ENCODE measurements around the gene SERPINB1. TPM values are rescaled to one million over a fixed set of nuclear protein-coding genes. Genes with fewer than 3 reads are reported as not detected.

Gene SERPINB1
- total and polyA plus RNA-seq, 10 of the 15 experiments (the other 5 are each of a cell fraction or from before 2014, with no cell fraction given), result 0.45 to 2.4 (median 0.83) TPM

Small RNA genes within 50 kb of the gene (microRNA-seq; reads per million reads assigned to microRNA genes)
- gene MIR4645, result 4.3 reads per million, percentile 26 among the genes with 10 or more reads in this experiment

Small RNA genes within 50 kb of the gene (small RNA-seq; reads per million reads assigned to genes)
- 2.2 reads per million, percentile 65 among the genes with 10 or more reads in this experiment for gene MIR4645

Other genes starting within 250 kb of the SERPINB1 start
- gene MYLK4, start 90.9 kb downstream of the SERPINB1 start, total RNA-seq (2014; rRNA removed), result under 0.01 TPM in 2 replicates
- 0.04 and 0.09 TPM in 2 replicates for gene MYLK4, start 90.9 kb downstream of the SERPINB1 start, total RNA-seq (2014; rRNA removed; fragmentation: Illumina TruSeq; extraction: Trizol)
- 0.05 TPM in 2 replicates for gene MYLK4, start 90.9 kb downstream of the SERPINB1 start, total RNA-seq (2021)
- 0.05 and 0.06 TPM in 2 replicates for gene MYLK4, start 90.9 kb downstream of the SERPINB1 start, polyA plus RNA-seq (2011; rRNA removed)
- gene MYLK4, start 90.9 kb downstream of the SERPINB1 start, polyA plus RNA-seq (2014; fragmentation: Illumina TruSeq; extraction: Trizol), result 0.06 and 0.11 TPM in 2 replicates
- gene MYLK4, start 90.9 kb downstream of the SERPINB1 start, polyA plus RNA-seq (2014; fragmentation: Nextera tagmentation; extraction: Ambion mirVana), result under 1 TPM; under 0.01 to 0.05 TPM
- gene MYLK4, start 90.9 kb downstream of the SERPINB1 start, polyA plus RNA-seq (2014; rRNA removed), result 0.03 and 0.09 TPM in 2 replicates
- under 1 TPM in 1 of 2 experiments, not detected in 1; 0.09 TPM for gene MYLK4, start 90.9 kb downstream of the SERPINB1 start, polyA plus RNA-seq (2016; fragmentation: Nextera tagmentation; extraction: Ambion mirVana)
- 26.2 and 29.6 TPM in 2 replicates for gene WRNIP1, start 76.5 kb downstream of the SERPINB1 start, total RNA-seq (2014; rRNA removed)
- gene WRNIP1, start 76.5 kb downstream of the SERPINB1 start, total RNA-seq (2014; rRNA removed; fragmentation: Illumina TruSeq; extraction: Trizol), result 23.1 and 23.5 TPM in 2 replicates
- 24.9 and 25.1 TPM in 2 replicates for gene WRNIP1, start 76.5 kb downstream of the SERPINB1 start, total RNA-seq (2021)
- 25.0 and 30.5 TPM in 2 replicates for gene WRNIP1, start 76.5 kb downstream of the SERPINB1 start, polyA plus RNA-seq (2011; rRNA removed)
- gene WRNIP1, start 76.5 kb downstream of the SERPINB1 start, polyA plus RNA-seq (2014; fragmentation: Illumina TruSeq; extraction: Trizol), result 17.8 and 30.2 TPM in 2 replicates
- 10 to 100 TPM in 1 of 2 experiments, 1 to 10 TPM in 1; 9.3 to 13.6 TPM for gene WRNIP1, start 76.5 kb downstream of the SERPINB1 start, polyA plus RNA-seq (2014; fragmentation: Nextera tagmentation; extraction: Ambion mirVana)
- gene WRNIP1, start 76.5 kb downstream of the SERPINB1 start, polyA plus RNA-seq (2014; rRNA removed), result 28.2 and 29.8 TPM in 2 replicates
- gene WRNIP1, start 76.5 kb downstream of the SERPINB1 start, polyA plus RNA-seq (2016; fragmentation: Nextera tagmentation; extraction: Ambion mirVana), result 10 to 100 TPM; 13.1 to 14.2 TPM
- 4.7 and 5.6 TPM in 2 replicates for gene SERPINB9, start 61.4 kb upstream of the SERPINB1 start, total RNA-seq (2014; rRNA removed)
- 5.4 and 5.5 TPM in 2 replicates for gene SERPINB9, start 61.4 kb upstream of the SERPINB1 start, total RNA-seq (2014; rRNA removed; fragmentation: Illumina TruSeq; extraction: Trizol)
- 5.8 and 6.1 TPM in 2 replicates for gene SERPINB9, start 61.4 kb upstream of the SERPINB1 start, total RNA-seq (2021)
- 133 and 141 TPM in 2 replicates for gene SERPINB9, start 61.4 kb upstream of the SERPINB1 start, polyA plus RNA-seq (2011; rRNA removed)
- 6.7 and 7.3 TPM in 2 replicates for gene SERPINB9, start 61.4 kb upstream of the SERPINB1 start, polyA plus RNA-seq (2014; fragmentation: Illumina TruSeq; extraction: Trizol)
- 1 to 10 TPM; 2.0 to 3.7 TPM for gene SERPINB9, start 61.4 kb upstream of the SERPINB1 start, polyA plus RNA-seq (2014; fragmentation: Nextera tagmentation; extraction: Ambion mirVana)
- 3.8 and 5.9 TPM in 2 replicates for gene SERPINB9, start 61.4 kb upstream of the SERPINB1 start, polyA plus RNA-seq (2014; rRNA removed)
- gene SERPINB9, start 61.4 kb upstream of the SERPINB1 start, polyA plus RNA-seq (2016; fragmentation: Nextera tagmentation; extraction: Ambion mirVana), result 1 to 10 TPM; 4.1 to 4.2 TPM
- 0.54 and 0.68 TPM in 2 replicates for gene SERPINB6, start 129.7 kb upstream of the SERPINB1 start, total RNA-seq (2014; rRNA removed)
- 0.49 and 0.88 TPM in 2 replicates for gene SERPINB6, start 129.7 kb upstream of the SERPINB1 start, total RNA-seq (2014; rRNA removed; fragmentation: Illumina TruSeq; extraction: Trizol)
- gene SERPINB6, start 129.7 kb upstream of the SERPINB1 start, total RNA-seq (2021), result 0.66 and 1.2 TPM in 2 replicates
- 0.14 TPM in 1 of 2 replicates, not detected in the other for gene SERPINB6, start 129.7 kb upstream of the SERPINB1 start, polyA plus RNA-seq (2011; rRNA removed)
- gene SERPINB6, start 129.7 kb upstream of the SERPINB1 start, polyA plus RNA-seq (2014; fragmentation: Illumina TruSeq; extraction: Trizol), result 0.68 and 0.98 TPM in 2 replicates
- 1 to 10 TPM; 1.4 to 2.2 TPM for gene SERPINB6, start 129.7 kb upstream of the SERPINB1 start, polyA plus RNA-seq (2014; fragmentation: Nextera tagmentation; extraction: Ambion mirVana)
- 0.45 and 0.58 TPM in 2 replicates for gene SERPINB6, start 129.7 kb upstream of the SERPINB1 start, polyA plus RNA-seq (2014; rRNA removed)
- under 1 TPM; 0.37 to 0.39 TPM for gene SERPINB6, start 129.7 kb upstream of the SERPINB1 start, polyA plus RNA-seq (2016; fragmentation: Nextera tagmentation; extraction: Ambion mirVana)
- gene NQO2, start 158.0 kb upstream of the SERPINB1 start, total RNA-seq (2014; rRNA removed), result 0.68 and 0.76 TPM in 2 replicates
- gene NQO2, start 158.0 kb upstream of the SERPINB1 start, total RNA-seq (2014; rRNA removed; fragmentation: Illumina TruSeq; extraction: Trizol), result 0.64 and 0.81 TPM in 2 replicates
- 1.3 and 2.2 TPM in 2 replicates for gene NQO2, start 158.0 kb upstream of the SERPINB1 start, total RNA-seq (2021)
- gene NQO2, start 158.0 kb upstream of the SERPINB1 start, polyA plus RNA-seq (2011; rRNA removed), result 0.73 and 1.1 TPM in 2 replicates
- 0.29 and 0.79 TPM in 2 replicates for gene NQO2, start 158.0 kb upstream of the SERPINB1 start, polyA plus RNA-seq (2014; fragmentation: Illumina TruSeq; extraction: Trizol)
- gene NQO2, start 158.0 kb upstream of the SERPINB1 start, polyA plus RNA-seq (2014; fragmentation: Nextera tagmentation; extraction: Ambion mirVana), result under 1 TPM; 0.55 to 0.66 TPM
- 0.76 and 1.2 TPM in 2 replicates for gene NQO2, start 158.0 kb upstream of the SERPINB1 start, polyA plus RNA-seq (2014; rRNA removed)
- gene NQO2, start 158.0 kb upstream of the SERPINB1 start, polyA plus RNA-seq (2016; fragmentation: Nextera tagmentation; extraction: Ambion mirVana), result 1 to 10 TPM; 2.4 to 2.6 TPM
- gene RIPK1, start 226.6 kb upstream of the SERPINB1 start, total RNA-seq (2014; rRNA removed), result 6.5 TPM in 2 replicates
- 6.6 and 6.8 TPM in 2 replicates for gene RIPK1, start 226.6 kb upstream of the SERPINB1 start, total RNA-seq (2014; rRNA removed; fragmentation: Illumina TruSeq; extraction: Trizol)
- 6.4 and 7.2 TPM in 2 replicates for gene RIPK1, start 226.6 kb upstream of the SERPINB1 start, total RNA-seq (2021)
- 11.2 and 12.5 TPM in 2 replicates for gene RIPK1, start 226.6 kb upstream of the SERPINB1 start, polyA plus RNA-seq (2011; rRNA removed)
- 9.4 and 10.9 TPM in 2 replicates for gene RIPK1, start 226.6 kb upstream of the SERPINB1 start, polyA plus RNA-seq (2014; fragmentation: Illumina TruSeq; extraction: Trizol)
- gene RIPK1, start 226.6 kb upstream of the SERPINB1 start, polyA plus RNA-seq (2014; fragmentation: Nextera tagmentation; extraction: Ambion mirVana), result 1 to 10 TPM; 1.6 to 2.2 TPM
- 5.1 and 6.2 TPM in 2 replicates for gene RIPK1, start 226.6 kb upstream of the SERPINB1 start, polyA plus RNA-seq (2014; rRNA removed)
- 1 to 10 TPM; 3.8 to 5.1 TPM for gene RIPK1, start 226.6 kb upstream of the SERPINB1 start, polyA plus RNA-seq (2016; fragmentation: Nextera tagmentation; extraction: Ambion mirVana)